ENCODE results near the gene EDEM2.

DNA sequence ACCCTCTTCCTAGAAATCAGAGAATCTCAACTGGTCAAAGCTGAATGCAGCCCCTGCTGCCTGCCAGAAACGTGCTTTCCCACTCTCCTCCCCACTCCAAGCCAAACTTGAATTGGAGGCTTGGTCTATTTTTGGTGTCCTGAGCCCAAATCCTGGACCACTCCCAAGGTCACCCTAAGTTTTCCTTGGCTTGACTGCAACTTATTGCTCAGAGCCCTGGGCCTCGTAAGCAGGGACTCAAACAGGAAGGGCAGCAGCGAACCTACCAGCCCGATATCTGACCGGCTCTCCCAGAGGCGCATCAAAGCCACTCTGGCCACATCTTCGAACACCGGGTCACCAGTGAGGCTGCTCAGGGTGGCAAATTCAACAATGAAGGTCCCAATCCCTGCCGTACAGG, 12.7 kb downstream of the EDEM2 start:
- TF ChIP-seq POLR2A (IDR thresholded peaks at IDR 0.05) (no peak), CTCF (IDR thresholded peaks at IDR 0.05 in 8 of 11, conservative IDR thresholded peaks at IDR 0.05 in 3 of 11) (no peak)
